Hepatocyte (in vitro differentiated cells): ENCODE data around the gene RNF213. TPM values are rescaled to one million over a fixed set of nuclear protein-coding genes. Genes with fewer than 3 reads are reported as not detected.

ENCODE experiments used
- DNase-seq: peaks from one replicate; pipeline ENCODE4 v3.0.0-alpha.2; 2016; ENCODE audit warnings: low spot score
- H2AFZ ChIP-seq: fragments of 200-600 bp; sonication (generic); 2 replicates; pipeline ENCODE4 v1.6.0; 2016; ENCODE audit warnings: antibody characterized with exemption, mild to moderate bottlenecking
- H3K27ac ChIP-seq: fragments of 200-600 bp; sonication (generic); 2 replicates; pipeline ENCODE4 v1.5.1; 2016; ENCODE audit warnings: mild to moderate bottlenecking
- H3K27me3 ChIP-seq: fragments of 200-600 bp; sonication (generic); 2 replicates; pipeline ENCODE4 v1.6.1; 2016
- H3K36me3 ChIP-seq: fragments of 200-600 bp; sonication (generic); replicated peaks from 2 replicates; pipeline ENCODE4 v1.5.1; 2016; ENCODE audit warnings: low read depth; ENCODE audit not compliant: insufficient read depth
- H3K4me1 ChIP-seq: fragments of 200-600 bp; sonication (generic); 2 replicates; pipeline ENCODE4 v1.5.1; 2016; ENCODE audit warnings: mild to moderate bottlenecking, moderate library complexity; ENCODE audit not compliant: insufficient read depth
- H3K4me2 ChIP-seq: fragments of 200-600 bp; sonication (generic); 2 replicates; pipeline ENCODE4 v1.6.0; 2016
- H3K4me3 ChIP-seq: fragments of 200-600 bp; sonication (generic); 2 replicates; pipeline ENCODE4 v1.5.1; 2016; ENCODE audit warnings: mild to moderate bottlenecking
- H3K79me2 ChIP-seq: fragments of 200-600 bp; sonication (generic); 2 replicates; pipeline ENCODE4 v1.6.0; 2017; ENCODE audit warnings: mild to moderate bottlenecking
- H3K9me2 ChIP-seq: fragments of 200-600 bp; sonication (generic); replicated peaks from 2 replicates; pipeline ENCODE4 v1.6.0; 2017; ENCODE audit warnings: mild to moderate bottlenecking; ENCODE audit not compliant: insufficient read depth
- H3K9me3 ChIP-seq: fragments of 200-600 bp; sonication (generic); 2 replicates; pipeline ENCODE4 v1.5.1; 2016; ENCODE audit warnings: low read depth, mild to moderate bottlenecking
- H4K20me1 ChIP-seq: fragments of 200-600 bp; sonication (generic); 2 replicates; pipeline ENCODE4 v1.6.0; 2016; ENCODE audit warnings: mild to moderate bottlenecking; ENCODE audit not compliant: insufficient read depth, poor library complexity, severe bottlenecking
- CTCF ChIP-seq: fragments of 200-600 bp; sonication (generic); IDR thresholded peaks from 2 replicates; pipeline ENCODE4 v1.5.1; 2016; ENCODE audit warnings: antibody characterized with exemption, mild to moderate bottlenecking; ENCODE audit not compliant: poor library complexity
- EZH2 ChIP-seq: fragments of 200-600 bp; sonication (generic); IDR thresholded peaks from 2 replicates; pipeline ENCODE4 v1.6.1; 2016; ENCODE audit warnings: antibody characterized with exemption, mild to moderate bottlenecking, borderline replicate concordance
- EZH2phosphoT487 ChIP-seq: fragments of 200-600 bp; sonication (generic); IDR thresholded peaks from one replicate; pipeline ENCODE4 v1.6.1; 2018; ENCODE audit warnings: antibody characterized with exemption, mild to moderate bottlenecking, low read depth, moderate library complexity; ENCODE audit not compliant: unreplicated experiment, severe bottlenecking
- WGBS: methylation state at CpG from one replicate; pipeline ENCODE4 v1.1.6; 2016; ENCODE audit warnings: low lambda C conversion rate; ENCODE audit errors: missing lambda C conversion rate; 5-methylcytosine and 5-hydroxymethylcytosine counted together
- polyA plus RNA-seq: library from polyadenylated mRNA; unstranded; fragments of >200 nt; fragmentation: Nextera tagmentation; extraction: Ambion mirVana; gene quantifications from 2 replicates; pipeline ENCODE4 v1.2.1, GENCODE V29; 2016
- total RNA-seq: library from RNA; depleted of rRNA; stranded (reverse); fragments of >200 nt; gene quantifications from 2 replicates; pipeline ENCODE4 v1.2.3, GENCODE V29; 2014

Gene RNF213
- total and polyA plus RNA-seq, 2 experiments from 2014 or later: 21.1 to 57.4 TPM

DNA sequence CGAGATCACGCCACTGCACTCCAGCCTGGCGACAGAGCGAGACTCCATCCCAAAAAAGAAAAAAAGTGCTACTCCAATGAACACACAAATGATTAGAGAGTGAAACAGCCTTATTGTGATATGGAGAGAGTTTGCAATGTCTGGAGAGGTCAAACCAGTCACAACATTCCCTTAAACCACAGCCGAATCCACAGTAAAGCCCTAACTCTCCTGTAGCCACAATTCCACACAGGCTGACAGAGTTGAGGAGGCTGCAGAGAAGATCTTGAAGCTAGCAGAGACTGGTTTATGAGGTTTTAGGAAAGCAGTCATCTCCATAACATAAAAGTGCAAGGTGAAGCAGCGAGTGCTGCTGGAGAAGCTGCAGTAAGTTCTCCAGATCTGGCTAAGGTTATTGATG, 6.7 kb downstream of the RNF213 start:
- Histone ChIP-seq H3K4me2 (no peak overlapping the region), H3K9me2 (no peaks in the 10 kb centered on the region), H3K9me3 (no peaks in the 10 kb centered on the region), H3K36me3 (no peaks in the 10 kb centered on the region), H4K20me1 (peaks cover 2% of the 10 kb centered on the region), H3K27ac (no peak overlapping the region), H3K79me2 (no peaks in the 10 kb centered on the region), H3K4me1 (peaks cover 14% of the 10 kb centered on the region), H2AFZ (no peak overlapping the region), H3K4me3 (no peak overlapping the region), H3K27me3 (no peaks in the 10 kb centered on the region)
- no peak for DNase-seq
- TF ChIP-seq EZH2phosphoT487: no peak
- TF ChIP-seq CTCF: no peak
- TF ChIP-seq EZH2: no peak
- over 99% methylated on average over 6 of the region's 6 CpGs for WGBS

- Histone ChIP-seq H3K4me3 (no peak overlapping the region), H3K9me3 (no peaks in the 10 kb centered on the region), H3K79me2 (no peaks in the 10 kb centered on the region), H3K4me1 (peaks cover 4% of the 10 kb centered on the region), H3K36me3 (no peaks in the 10 kb centered on the region), H3K4me2 (no peak overlapping the region), H4K20me1 (peaks cover 2% of the 10 kb centered on the region), H3K27ac (no peak overlapping the region), H3K9me2 (no peaks in the 10 kb centered on the region), H2AFZ (no peak overlapping the region), H3K27me3 (no peaks in the 10 kb centered on the region)
- no peak for TF ChIP-seq EZH2
- no peak for TF ChIP-seq CTCF
- no peak for TF ChIP-seq EZH2phosphoT487
- WGBS: 86% methylated on average over 4 of the region's 4 CpGs
- DNase-seq: no peak
These were observed 7.8 kb downstream of the RNF213 start for GRCh38 chr17:80268427-80268826.

GRCh38 chr17:80269405-80269807, 8.8 kb downstream of the RNF213 start:
- H4K20me1 ChIP-seq: no peaks in the 10 kb centered on the region
- no peak for DNase-seq
- no peak overlapping the region for H3K27ac ChIP-seq
- 95% methylated on average over 2 of the region's 2 CpGs for WGBS
- H3K27me3 ChIP-seq: no peaks in the 10 kb centered on the region
- H3K36me3 ChIP-seq: no peaks in the 10 kb centered on the region
- no peak overlapping the region for H3K4me2 ChIP-seq
- H3K79me2 ChIP-seq: no peaks in the 10 kb centered on the region
- no peaks in the 10 kb centered on the region for H3K4me1 ChIP-seq
- H3K4me3 ChIP-seq: no peak overlapping the region
- no peaks in the 10 kb centered on the region for H3K9me3 ChIP-seq
- no peak overlapping the region for H2AFZ ChIP-seq
- no peaks in the 10 kb centered on the region for H3K9me2 ChIP-seq
- TF ChIP-seq CTCF: no peak
- TF ChIP-seq EZH2: no peak
- no peak for TF ChIP-seq EZH2phosphoT487

DNA sequence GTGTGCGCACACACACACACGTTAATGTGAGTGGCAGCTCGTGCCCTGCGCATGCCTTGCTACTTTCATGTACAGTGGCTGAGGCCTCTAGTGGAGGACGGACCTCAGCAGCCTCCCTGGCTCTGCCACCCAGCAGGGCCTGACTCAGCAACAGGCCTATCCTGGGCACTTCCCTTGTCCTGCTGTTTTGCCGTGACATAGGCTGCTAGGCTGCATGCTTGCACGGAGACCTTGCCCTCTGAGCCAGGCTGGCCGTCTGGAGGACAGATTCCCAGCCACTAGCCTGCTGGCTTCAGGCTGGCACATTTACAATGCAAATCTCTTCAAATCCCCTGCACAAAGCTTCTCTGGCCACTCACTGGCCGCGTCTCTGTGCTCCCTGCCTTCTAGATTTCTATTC, 9.5 kb downstream of the RNF213 start:
- Histone ChIP-seq H2AFZ (no peak overlapping the region), H3K4me1 (no peaks in the 10 kb centered on the region), H3K27me3 (no peaks in the 10 kb centered on the region), H3K79me2 (no peaks in the 10 kb centered on the region), H4K20me1 (no peaks in the 10 kb centered on the region), H3K9me2 (no peaks in the 10 kb centered on the region), H3K36me3 (no peaks in the 10 kb centered on the region), H3K4me2 (no peak overlapping the region), H3K4me3 (no peak overlapping the region), H3K27ac (no peak overlapping the region), H3K9me3 (no peaks in the 10 kb centered on the region)
- WGBS: 59% methylated on average over 10 of the region's 10 CpGs
- TF ChIP-seq EZH2: no peak
- no peak for TF ChIP-seq CTCF
- TF ChIP-seq EZH2phosphoT487: no peak
- DNase-seq: no peak
